ENCODE results near the gene THRB. TPM values are rescaled to one million over a fixed set of nuclear protein-coding genes. Genes with fewer than 3 reads are reported as not detected.

Gene THRB
- total RNA-seq, 1 donor from 2014 or later, result 0.56 TPM

DNA sequence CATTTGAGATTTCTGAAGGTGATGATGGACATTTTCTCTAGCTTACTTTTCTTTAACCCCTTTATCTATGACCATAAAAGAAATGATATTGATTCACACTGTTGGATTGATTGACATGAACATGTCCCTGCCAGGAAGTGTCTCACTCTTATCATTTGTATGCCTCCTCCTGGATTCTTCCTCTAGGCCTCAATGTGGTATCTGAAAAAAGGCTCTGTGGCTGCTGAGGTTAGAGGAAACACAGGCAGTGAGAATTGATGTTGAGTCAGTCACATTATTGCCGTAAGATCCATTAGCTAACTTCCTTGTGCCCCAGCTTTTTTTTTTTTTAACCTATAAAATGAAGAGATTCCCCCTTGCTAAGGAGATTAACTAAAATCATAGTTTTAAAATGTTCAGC is 8.0 kb upstream of the THRB start:
- no peak overlapping the region for H3K27ac Mint-ChIP-seq (ENCODE audit: unreplicated experiment)
- H3K4me3 Mint-ChIP-seq (ENCODE audit: unreplicated experiment), result no peak overlapping the region
- TF ChIP-seq, protein P1, sequence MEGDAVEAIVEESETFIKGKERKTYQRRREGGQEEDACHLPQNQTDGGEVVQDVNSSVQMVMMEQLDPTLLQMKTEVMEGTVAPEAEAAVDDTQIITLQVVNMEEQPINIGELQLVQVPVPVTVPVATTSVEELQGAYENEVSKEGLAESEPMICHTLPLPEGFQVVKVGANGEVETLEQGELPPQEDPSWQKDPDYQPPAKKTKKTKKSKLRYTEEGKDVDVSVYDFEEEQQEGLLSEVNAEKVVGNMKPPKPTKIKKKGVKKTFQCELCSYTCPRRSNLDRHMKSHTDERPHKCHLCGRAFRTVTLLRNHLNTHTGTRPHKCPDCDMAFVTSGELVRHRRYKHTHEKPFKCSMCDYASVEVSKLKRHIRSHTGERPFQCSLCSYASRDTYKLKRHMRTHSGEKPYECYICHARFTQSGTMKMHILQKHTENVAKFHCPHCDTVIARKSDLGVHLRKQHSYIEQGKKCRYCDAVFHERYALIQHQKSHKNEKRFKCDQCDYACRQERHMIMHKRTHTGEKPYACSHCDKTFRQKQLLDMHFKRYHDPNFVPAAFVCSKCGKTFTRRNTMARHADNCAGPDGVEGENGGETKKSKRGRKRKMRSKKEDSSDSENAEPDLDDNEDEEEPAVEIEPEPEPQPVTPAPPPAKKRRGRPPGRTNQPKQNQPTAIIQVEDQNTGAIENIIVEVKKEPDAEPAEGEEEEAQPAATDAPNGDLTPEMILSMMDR (IDR thresholded peaks at IDR 0.05; ENCODE audit: partially characterized antibody, unreplicated experiment), result no peak

DNA sequence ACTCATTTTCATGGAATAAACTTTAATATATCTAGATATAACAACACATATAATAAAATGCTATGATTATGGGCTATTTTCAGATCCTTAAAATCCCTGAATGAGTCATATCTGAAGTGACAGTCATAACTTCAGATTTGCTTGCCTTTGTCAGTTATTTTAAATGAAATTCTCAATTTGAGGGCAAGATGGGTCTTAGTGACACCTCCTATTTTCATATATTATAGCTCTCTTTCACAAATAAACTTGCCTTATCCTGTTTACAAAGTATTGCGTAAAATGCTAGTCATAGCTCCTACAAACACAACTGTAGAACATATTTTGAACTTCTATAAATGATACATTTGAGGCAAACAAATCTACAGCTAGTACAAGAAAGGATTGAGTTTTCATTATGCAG is 6.2 kb upstream of the THRB start:
- Mint-ChIP-seq H3K36me3 (ENCODE audit: unreplicated experiment) (no peaks in the 10 kb centered on the region), H3K4me1 (ENCODE audit: low read depth, unreplicated experiment) (no peaks in the 10 kb centered on the region), H3K27ac (ENCODE audit: unreplicated experiment) (no peak overlapping the region), H3K9me3 (ENCODE audit: unreplicated experiment) (no peaks in the 10 kb centered on the region), H3K4me3 (ENCODE audit: unreplicated experiment) (no peak overlapping the region), H3K27me3 (ENCODE audit: unreplicated experiment) (peaks cover 4% of the 10 kb centered on the region)
- DNase-seq, result no peak
- TF ChIP-seq, protein P1 (IDR thresholded peaks at IDR 0.05; ENCODE audit: partially characterized antibody, unreplicated experiment), result no peak

More for the DNA sequence above, 8.0 kb upstream of the THRB start:
- H3K36me3 Mint-ChIP-seq (ENCODE audit: unreplicated experiment), result no peaks in the 10 kb centered on the region
- no peak for DNase-seq
- no peaks in the 10 kb centered on the region for H3K4me1 Mint-ChIP-seq (ENCODE audit: low read depth, unreplicated experiment)
- H3K27me3 Mint-ChIP-seq (ENCODE audit: unreplicated experiment), result peaks cover 1% of the 10 kb centered on the region
- no peaks in the 10 kb centered on the region for H3K9me3 Mint-ChIP-seq (ENCODE audit: unreplicated experiment)

DNA sequence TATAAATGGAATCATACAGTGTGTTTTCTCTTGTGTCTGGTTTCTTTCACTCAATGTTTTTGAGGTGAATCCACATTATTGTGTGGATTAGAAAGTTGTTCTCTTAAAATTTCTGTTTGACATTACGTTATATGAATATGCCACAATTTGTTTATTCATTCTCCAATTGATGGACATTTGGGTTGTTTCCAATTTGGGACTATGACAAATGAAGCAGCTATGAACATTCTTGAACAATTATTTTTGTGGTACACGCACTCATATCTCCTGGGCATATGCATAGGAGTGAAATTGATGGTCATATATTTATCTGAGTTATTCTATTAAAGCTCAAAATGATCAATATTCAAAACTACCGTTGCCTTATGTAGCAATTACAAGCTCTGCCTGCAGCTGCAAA is 5.3 kb upstream of the THRB start:
- Mint-ChIP-seq H3K4me1 (ENCODE audit: low read depth, unreplicated experiment) (no peaks in the 10 kb centered on the region), H3K27ac (ENCODE audit: unreplicated experiment) (no peak overlapping the region), H3K36me3 (ENCODE audit: unreplicated experiment) (no peaks in the 10 kb centered on the region), H3K4me3 (ENCODE audit: unreplicated experiment) (no peak overlapping the region), H3K9me3 (ENCODE audit: unreplicated experiment) (no peaks in the 10 kb centered on the region), H3K27me3 (ENCODE audit: unreplicated experiment) (peaks cover 7% of the 10 kb centered on the region)
- no peak for DNase-seq
- TF ChIP-seq, protein P1 (IDR thresholded peaks at IDR 0.05; ENCODE audit: partially characterized antibody, unreplicated experiment), result no peak

DNA sequence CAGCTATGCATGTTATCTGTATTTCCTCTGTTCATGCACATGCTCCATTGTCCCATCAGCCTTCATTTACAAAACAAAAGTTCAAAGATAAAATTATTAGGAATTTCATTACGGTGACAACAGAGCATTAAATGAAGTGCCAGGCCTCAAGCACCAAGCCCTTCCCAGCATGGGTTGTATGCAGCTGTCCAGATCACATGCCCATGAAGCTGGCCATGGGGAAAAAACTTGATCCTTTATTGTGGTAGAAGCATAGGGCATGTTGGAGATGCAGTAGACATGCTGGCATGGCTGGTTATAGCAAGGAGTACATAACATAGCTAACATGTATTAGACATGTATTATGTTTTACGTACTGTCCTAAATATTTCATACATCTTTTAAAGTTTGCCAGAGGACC is 4.1 kb upstream of the THRB start:
- peaks cover under 1% of the 10 kb centered on the region for H3K4me1 Mint-ChIP-seq (ENCODE audit: low read depth, unreplicated experiment)
- no peaks in the 10 kb centered on the region for H3K36me3 Mint-ChIP-seq (ENCODE audit: unreplicated experiment)
- H3K27ac Mint-ChIP-seq (ENCODE audit: unreplicated experiment), result no peak overlapping the region
- H3K4me3 Mint-ChIP-seq (ENCODE audit: unreplicated experiment), result no peak overlapping the region
- TF ChIP-seq, protein P1 (IDR thresholded peaks at IDR 0.05; ENCODE audit: partially characterized antibody, unreplicated experiment), result no peak
- no peak for DNase-seq
- H3K9me3 Mint-ChIP-seq (ENCODE audit: unreplicated experiment), result no peaks in the 10 kb centered on the region
- H3K27me3 Mint-ChIP-seq (ENCODE audit: unreplicated experiment), result peaks cover 7% of the 10 kb centered on the region

DNA sequence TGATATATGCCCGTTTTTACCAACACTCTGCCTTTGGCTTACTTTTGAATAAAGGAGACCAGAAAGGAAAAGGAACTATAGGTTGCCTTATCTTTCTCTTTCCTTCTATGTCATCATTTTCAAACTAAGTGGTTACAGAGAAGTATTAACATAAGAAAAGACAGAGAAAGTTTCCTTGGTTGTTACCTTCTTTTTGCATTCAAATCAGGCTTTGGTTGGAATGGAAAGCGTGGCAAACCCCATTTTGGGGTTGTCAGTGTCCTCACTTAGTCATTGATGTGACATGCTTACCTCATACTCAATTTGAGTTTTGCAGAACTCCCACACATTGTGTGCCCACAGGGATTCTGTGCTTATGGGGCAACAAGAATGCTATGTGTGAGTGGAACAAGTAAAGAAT is 3.7 kb upstream of the THRB start:
- no peaks in the 10 kb centered on the region for H3K36me3 Mint-ChIP-seq (ENCODE audit: unreplicated experiment)
- no peak overlapping the region for H3K4me3 Mint-ChIP-seq (ENCODE audit: unreplicated experiment)
- H3K27ac Mint-ChIP-seq (ENCODE audit: unreplicated experiment), result no peak overlapping the region
- H3K9me3 Mint-ChIP-seq (ENCODE audit: unreplicated experiment), result no peaks in the 10 kb centered on the region
- peaks cover 7% of the 10 kb centered on the region for H3K27me3 Mint-ChIP-seq (ENCODE audit: unreplicated experiment)
- TF ChIP-seq, protein P1 (IDR thresholded peaks at IDR 0.05; ENCODE audit: partially characterized antibody, unreplicated experiment), result no peak
- no peak for DNase-seq
- peaks cover 2% of the 10 kb centered on the region for H3K4me1 Mint-ChIP-seq (ENCODE audit: low read depth, unreplicated experiment)

Data from glutamatergic neuron (in vitro differentiated cells).